ENCODE measurements around the gene SCFD2. TPM values are rescaled to one million over a fixed set of nuclear protein-coding genes. Genes with fewer than 3 reads are reported as not detected.
A peak's percentile ranks its signal among the peaks of the same experiment; 100 is the strongest.
"Not testable (repeated sequence)": the region's sequence is repeated elsewhere in the genome, so short reads cannot be mapped to it uniquely, and the experiment has no call there.

Gene SCFD2
- total RNA-seq, 1 donor from 2014 or later, result 19.2 TPM

DNA sequence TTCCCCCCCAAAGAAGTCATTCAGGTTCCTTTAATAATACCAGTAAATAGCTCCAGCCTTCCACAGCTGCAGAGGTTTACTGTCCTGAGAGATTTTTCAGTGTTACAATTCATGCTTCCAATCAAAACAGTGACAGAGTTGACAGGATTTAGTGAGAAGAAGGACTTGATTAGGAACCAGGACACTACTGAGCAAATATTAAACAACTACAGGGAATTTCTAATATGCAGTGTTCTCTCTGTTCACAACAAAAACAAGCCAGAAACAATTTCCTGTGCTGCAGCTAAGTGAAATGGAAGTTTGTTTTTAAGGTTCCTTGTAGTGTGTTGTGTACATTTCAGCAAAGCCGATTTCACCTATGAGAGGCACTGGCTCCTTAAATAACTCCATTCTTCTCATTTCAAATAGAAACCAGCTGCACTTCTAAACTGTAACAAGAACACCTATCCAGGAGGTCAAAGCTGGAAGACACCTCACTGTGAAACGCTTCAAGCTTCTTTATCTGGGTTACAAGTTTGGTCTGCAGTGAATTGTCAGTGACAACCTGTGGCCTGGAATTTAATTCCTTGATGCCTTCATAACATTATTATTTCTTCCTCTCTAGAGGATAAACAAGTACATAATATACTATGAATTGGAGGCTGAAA, 354.5 kb downstream of the SCFD2 start:
- peak; percentile 39 for DNase-seq

DNA sequence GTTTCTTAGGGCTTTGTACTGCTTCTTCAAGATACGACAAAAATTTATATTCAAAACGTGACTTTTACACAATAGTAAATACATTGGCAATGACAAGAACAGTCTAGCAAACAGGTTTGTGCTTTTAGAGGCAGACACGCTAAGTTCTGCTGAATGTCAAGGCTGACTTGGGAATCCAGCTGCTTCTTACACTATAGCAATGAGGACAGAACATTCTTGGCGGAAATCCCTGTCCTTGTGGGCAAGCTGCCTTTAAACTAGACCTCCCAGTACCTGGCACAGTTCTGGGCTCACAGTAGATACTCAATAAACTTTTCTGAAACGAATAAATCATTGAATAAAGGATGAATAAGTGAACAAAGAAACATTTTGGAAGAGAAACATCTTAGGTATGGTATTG, 355.5 kb downstream of the SCFD2 start:
- DNase-seq, result peak; percentile 62

DNA sequence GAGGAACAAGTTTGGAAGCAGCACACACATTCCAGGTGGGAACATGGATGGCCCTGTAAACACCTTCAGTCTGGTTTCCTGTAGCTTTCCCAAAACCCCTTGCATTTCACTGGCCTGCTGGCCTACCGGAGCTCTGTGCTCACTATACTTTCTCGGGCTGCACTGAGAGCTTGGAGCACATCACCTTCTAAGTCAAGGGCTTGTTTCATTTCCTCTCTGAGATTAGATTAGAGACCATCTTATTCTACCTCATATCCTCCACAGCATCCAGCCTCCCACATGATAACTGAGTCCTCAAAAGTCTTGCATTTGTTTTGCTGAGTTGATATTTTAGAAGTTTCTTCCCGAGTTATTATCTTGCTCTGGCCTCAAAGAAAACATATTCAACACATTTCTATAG, 356.0 kb downstream of the SCFD2 start:
- no peak for DNase-seq

DNA sequence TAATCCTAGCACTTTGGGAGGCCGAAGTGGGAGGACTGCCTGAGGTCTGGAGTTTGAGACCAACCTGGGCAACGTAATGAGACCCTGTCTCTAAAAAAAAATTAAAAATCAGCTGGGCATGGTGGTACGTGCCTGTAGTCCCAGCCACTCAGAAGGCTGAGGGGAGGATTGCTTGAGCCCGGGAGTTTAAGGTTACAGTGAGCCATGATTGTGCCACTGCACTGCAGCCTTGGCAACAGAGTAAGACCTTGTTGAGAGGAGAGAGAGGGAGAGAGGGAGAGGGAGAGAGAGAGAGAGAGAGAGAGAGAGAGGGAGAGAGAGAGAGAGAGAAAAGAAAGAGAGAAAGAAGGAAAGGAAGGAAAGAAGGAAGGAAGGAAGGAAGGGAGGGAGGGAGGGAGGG, 358.8 kb downstream of the SCFD2 start:
- DNase-seq, result no peak

DNA sequence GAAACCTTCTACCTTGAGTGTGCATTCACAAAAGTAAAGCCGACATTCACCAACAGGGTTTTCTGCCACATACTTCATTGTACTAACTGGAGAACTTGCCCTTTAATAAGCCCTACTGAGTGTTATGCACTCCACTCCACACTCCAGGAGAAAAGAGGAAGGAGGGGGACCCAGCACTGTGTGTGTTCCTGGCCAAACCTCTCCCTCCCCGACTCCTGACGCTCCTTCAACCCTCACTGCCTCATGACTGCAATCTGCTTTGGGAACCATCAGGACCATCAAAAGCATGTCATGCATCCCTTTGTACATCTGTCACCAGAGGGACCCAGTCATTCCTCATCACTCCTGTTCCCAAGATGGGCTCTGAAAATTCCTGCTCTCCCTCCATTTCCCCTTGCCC, 360.1 kb downstream of the SCFD2 start:
- DNase-seq, result no peak

DNA sequence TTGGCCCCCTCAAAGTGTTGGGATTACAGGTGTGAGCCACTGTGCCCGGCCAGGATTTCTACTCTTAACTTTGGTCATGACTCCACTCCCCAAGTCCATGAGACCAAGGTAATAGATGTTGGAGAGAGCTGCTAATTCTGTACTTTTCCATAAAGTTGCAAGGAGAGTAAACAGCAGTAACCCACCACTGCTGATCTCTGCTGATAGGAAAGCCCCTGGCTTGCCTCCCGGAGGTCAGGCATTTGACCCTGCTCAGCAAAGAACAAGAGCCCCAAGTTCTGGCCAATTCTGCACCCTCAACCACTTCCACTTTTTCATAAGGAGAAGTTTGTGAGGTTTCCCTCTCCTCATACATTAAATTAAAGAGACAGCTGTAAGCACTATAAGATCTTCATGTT, 360.7 kb downstream of the SCFD2 start:
- no peak for DNase-seq

DNA sequence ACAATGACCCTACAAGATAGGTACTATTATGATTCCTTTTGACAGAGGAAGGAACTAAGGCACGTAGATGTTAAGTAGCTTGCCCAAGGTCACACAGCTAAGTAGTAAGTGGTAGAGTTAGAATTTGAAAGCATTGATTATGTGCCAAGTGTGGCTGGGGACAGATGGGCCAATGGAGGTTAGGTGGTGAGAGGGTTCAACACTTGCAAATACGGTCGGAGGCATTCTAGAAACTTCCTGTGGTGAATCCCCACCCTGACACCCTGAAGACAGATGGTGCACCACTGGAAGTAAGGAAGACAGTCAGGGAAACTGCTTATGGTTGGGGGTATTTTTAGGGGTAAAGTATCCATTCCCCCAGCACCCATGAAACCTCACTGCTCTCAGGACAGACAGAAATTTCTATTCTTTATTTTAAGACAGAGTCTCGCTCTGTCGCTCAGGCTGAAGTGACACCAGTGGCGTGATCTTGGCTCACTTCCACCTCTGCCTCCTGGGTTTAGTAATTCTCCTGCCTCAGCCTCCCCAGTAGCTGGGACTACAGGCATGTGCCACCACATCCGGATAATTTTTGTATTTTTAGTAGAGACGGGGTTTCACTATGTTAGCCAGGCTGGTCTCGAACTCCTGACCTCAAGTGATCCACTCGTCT, 361.2 kb downstream of the SCFD2 start:
- DNase-seq, result no peak

DNA sequence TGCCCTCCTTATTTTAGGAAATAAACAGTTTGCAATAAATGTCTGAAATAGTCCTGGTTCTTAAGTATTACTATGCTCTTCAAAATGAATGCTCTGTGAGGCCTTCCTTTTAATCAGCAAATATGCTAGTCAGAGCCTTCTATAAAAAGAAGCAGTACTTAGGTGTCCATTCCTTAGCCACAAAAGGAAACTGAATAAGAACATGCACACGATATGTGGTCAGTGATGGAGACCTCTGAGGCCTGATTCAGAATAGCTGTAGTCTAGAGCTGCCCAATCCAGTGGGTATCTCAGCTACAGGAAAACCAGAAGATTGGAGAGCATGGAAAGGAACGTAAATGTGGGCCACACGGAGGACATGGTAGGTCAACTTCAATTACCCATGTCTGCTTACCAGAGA, 361.9 kb downstream of the SCFD2 start:
- no peak for DNase-seq

DNA sequence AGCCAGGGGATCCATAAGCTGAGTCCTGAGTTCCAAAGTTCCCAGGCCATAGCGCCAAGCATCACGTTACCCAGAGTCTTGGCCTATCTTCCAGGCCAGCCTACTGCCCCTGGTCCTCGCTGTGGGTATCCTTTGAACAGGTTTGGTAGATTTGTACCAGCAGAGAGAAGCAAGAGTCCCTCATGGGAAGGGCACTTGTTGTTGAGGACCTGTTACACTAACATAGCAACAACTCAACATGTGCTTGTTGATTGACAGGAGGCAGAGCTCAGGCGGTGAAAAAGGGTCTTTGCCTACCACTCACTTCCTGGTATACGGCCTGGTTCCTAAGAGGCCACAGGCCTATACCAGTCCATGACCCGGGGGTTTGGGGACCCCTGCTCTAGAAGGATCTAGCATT, 365.3 kb downstream of the SCFD2 start:
- no peak for DNase-seq

DNA sequence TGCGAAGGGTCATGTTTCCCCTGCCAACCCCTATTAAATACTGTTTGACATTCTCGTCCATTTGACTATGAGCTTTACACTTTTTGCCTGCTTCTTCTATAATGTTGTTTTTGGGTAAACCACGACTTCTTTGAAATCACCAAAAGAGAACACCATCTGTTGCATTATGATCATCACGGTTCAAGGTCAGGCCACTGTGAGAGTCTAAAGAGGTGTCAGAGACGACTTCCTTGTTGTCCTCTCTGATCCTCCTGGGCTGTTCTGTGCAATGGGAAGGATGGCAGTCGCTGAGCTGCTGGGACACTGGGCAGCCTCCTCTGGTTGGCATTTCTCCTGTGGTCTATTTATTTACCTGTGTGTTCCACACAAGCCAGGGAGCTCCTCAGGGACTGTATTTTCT, 366.2 kb downstream of the SCFD2 start:
- DNase-seq, result no peak

DNA sequence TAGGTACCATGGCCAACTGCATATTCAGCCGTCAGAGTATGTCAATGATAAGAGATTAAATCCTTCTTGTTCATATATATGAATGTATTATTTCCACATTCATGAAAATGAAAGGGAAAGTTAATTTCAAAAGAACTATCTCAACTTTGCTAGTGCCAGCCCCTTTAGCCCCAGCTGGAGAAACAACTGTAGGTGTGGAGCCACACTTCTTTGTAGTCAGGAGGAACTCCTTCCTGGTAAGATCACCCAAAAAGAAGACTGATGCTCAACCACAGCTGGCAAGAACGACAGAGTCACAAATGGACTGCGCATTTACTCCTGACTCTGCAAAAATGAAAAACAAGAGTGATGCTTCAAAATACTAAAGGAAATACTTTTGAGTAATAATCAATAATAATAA, 367.4 kb downstream of the SCFD2 start:
- no peak for DNase-seq

DNA sequence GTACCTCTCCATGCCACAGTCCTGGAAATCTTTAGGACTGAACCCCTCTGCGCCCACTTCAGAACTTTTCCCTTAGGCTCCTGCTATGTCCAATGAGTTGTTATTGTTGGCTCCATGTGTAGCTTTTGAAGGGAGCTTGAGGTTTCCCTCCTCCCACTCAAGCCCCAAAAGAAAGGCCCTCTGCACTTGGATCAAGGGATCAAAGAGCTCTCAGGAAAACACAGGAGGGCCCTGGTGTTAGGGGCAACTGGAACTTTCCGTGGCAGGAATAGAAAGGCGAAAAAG, 368.8 kb downstream of the SCFD2 start:
- DNase-seq, result no peak

DNA sequence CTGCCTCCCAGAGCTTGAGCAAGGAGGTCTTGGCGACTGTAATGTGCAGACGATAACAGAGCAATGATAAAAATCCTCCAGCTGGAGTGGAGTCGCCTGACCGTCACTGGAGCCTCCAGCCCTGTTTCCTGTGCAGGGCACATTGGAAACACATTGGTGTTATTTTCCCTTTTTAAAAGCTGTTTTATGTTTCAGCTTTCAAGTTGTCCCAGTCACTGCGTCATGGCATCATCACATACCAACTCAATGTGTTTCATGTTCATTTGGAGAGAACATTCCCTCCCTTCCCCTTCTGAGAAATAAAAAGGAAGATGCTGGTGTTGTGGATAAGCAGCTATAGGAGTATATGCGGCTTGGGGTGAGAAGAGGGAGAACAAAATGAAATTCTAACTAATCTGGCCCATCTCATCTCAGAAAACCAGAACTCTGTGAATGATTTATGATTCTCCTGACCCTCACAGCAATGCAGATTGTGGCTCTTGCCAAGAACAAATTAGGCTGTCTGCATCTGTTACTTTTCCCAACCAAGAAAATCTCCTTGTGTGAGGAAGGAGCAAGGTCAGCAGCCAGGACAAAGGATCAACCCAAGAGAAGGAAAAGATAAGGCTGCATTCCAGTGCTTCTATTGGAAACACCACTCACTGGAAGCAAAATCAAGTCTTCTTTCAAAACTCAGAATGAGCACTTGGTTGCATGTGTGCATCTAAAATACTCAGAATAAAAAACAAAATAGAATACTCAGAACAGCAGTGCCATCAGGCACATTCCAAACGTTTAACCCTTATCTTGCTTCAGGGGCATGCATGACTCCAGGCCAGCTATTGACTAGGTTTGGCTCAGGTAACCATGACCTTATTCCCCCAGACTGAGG, 369.4 kb downstream of the SCFD2 start:
- DNase-seq, result peak; percentile 91

DNA sequence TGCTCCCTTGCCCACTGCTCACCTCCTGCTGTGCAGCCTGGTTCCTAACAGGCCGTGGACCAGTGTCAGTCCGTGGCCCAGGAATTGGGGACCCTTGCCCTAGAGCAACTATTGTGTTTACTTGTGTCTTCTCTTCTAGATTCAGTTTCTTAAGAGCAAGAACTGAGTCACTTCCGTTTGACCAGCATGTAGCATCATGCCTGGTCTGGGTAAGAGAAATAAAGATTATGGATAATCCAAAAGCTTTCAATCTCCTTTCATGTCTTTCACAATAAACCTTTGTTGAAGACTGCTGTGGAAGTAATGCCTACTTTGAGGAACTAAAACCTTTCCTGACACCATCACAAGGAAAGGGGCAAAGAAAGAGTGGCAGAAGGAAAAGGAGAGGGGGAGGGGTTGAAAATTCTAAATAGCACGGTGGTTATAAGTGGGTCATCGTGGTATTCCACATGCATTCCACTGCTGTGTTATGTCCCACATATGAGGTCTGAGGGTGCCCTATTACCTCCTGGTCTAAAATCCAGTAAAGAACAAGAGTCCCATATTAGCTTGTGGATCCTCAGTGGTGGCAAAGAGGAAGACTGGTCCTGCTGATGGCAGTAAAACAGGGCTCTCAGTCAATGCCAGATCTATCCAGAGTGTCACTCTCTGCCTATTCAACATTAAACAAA, 370.4 kb downstream of the SCFD2 start:
- DNase-seq, result no peak

DNA sequence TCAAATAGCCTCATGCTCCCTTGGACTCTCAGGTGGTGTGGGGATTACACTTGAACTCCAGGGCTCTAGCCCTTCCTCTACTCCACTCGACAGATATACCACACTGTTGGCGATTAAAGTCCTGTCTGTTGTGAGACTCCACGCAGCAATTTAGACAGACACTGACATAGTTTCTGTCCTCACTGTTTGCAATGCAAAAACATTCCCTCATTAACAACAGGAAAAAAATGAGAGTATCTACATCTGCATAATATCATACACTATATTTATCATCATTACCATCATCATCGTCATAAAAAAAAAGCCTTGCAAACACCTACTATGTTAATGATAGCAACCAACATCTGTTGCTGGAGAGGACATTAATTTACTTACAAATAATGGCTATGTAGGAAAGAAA, 371.3 kb downstream of the SCFD2 start:
- DNase-seq, result no peak

DNA sequence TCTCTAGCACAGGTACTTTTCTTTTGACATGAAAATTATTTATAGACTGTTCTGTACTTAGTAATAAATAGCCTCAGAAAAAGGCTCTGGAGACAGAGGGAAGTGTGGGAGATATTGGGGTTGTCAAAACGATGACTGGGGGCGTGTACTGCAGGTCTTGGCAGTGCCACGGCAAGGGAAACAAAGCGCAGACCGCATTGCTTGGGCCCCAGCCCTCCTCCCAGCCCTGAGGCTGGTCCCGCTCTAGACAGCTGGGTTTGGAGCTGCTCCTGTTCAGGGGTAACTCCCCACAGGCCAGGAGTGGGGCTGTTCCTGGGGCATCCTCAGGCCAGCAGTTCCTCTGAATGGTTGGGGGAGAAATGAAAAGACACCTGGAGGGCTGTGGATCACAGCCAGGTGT, 372.1 kb downstream of the SCFD2 start:
- no peak for DNase-seq

DNA sequence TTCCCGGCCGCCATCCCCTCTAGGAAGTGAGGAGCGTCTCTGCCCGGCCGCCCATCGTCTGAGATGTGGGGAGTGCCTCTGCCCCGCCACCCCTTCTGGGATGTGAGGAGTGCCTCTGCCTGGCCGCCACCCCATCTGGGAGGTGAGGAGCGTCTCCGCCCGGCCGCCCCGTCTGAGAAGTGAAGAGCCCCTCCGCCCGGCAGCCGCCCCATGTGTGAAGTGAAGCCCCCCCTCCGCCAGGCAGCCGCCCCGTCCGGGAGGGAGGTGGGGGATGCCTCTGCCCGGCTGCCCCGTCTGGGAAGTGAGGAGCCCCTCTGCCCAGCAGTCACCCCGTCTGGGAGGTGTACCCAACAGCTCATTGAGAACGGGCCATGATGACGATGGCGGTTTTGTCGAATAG, 373.3 kb downstream of the SCFD2 start:
- not testable (repeated sequence) for DNase-seq

DNA sequence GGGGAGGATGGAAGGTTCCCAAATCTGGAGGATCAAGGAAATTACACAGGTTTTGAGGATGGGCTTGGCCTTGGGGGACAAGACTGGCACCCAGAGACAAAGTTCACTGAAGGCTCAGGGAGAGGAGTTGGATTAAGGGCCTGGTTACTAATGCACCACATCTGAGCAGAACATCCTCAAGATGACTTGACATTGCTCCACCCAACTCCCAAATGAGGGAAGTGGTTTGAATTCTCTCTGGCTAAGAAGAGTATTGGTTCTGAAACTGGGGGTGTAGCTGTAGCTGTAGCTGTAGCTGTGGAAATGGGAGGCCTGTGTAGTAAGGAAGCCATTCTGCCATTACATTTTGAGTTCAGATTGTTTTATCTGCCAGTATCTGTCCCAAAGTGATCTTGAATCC, 374.4 kb downstream of the SCFD2 start:
- no peak for DNase-seq

DNA sequence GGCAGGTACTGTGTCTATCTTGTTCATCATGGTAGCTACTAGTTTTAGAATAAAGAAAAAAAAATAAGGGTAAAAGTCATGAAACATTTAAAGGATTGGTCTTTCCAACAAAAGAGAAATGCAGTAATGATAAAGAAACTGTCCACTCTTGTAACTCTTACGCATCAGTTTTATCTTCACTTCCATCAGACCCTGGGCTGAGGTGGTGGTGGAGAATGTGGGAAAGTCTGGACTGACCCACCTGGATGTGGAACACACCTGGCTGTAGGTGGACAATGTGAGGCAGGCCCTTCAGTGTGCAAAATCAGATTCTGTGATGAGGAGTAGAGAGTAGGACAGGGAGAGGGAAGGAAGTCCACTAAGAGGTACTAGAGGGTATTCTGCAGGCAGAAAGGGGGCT, 375.2 kb downstream of the SCFD2 start:
- DNase-seq, result no peak

DNA sequence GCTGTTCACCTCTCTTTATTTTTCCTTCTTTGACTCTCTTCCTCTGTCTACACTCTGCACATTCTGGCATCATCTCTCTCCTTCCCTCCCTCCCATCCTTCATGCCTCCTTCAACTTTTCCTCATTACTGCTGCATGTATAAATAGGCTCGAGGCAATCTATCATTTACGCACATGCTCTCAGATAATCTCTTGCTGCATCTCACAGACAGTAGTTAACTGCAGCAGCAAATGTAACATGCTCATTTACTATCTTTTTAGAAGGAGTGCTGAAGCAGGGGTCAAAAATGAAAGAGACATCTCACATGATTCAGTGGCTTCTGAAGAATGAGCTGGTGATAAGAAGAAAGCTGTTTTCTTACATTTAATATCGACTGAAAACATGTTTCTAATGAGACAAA, 376.0 kb downstream of the SCFD2 start:
- peak; percentile 11 for DNase-seq

DNA sequence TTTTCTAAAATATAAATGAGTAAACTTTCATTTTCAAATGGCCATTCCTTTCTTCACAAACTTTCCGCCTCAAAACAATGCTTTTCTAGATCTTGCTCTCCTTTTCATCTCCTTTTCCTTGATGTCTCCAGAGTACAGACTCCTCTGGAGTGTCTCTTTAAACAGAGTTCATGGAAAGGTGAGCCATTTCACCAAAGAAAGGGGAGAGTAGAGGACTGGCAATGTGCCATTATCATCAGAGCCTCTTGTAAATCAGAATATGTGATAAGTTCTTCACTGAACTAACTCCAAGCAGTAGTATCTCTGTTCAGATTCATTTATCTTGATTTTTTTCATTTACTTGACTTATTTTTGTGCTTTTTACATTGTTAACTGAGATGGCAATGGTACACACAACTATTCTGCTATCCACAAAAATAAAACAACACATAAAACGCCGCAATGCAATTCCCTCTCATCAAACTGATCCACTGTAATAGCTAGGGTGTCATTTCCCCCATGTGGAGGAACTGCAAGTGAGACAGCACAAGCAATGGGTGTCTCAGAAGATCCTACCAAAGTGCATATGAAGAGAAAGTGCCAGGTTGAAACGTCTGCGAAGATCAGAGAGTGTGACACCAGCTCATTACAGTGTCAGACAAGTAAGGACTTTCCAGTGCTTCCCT, 378.3 kb downstream of the SCFD2 start:
- no peak for DNase-seq

DNA sequence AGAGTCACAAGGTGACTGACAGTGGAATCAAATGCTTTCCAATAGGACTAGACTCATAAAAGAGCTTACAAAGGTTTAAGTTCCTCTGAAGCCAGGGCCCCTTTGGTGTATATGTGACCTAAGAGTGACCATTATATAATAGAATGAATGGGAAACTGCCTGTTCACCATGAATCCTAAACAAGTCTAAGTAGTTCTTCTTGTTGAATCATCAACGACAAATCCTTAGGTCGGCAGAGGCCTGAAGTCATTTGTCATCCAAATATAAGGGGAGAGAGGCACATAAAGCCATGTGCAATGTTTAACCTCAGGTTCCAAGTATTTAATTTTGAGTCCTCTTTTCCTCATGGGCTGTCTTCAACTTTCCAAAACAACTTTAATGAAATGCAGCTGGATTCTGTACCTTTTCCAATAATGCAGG, 381.4 kb downstream of the SCFD2 start:
- peak; percentile 53 for DNase-seq
